GM18502 (cell line): ENCODE measurements around the gene SUSD3.

Source experiments
- ATAC-seq: cut with Tn5 transposase; IDR thresholded peaks from one replicate; pipeline ENCODE4 v1.9.1; 2021; ENCODE audit warnings: mild to moderate bottlenecking; ENCODE audit not compliant: unreplicated experiment, poor library complexity

Gene SUSD3

DNA sequence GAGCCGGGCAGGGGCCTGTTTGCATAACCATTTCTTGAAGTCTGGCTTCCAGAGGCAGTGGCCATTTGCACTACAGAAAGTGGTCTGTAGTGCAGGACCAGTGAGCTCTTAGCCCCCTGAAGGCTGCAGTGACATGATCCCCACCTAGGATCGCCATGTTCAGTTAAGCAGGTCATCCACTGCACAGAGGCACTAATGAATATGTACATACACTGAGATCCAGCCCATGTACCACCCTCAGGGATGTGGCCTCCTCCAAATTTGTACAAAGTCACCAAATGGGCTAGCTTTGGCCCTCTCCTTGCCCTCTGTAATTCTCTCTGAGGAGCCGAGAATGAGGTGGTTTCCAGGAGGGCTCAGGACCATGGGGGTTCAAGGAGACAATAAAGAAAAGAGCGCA, 8.3 kb upstream of the SUSD3 start:
- ATAC-seq: no peak

DNA sequence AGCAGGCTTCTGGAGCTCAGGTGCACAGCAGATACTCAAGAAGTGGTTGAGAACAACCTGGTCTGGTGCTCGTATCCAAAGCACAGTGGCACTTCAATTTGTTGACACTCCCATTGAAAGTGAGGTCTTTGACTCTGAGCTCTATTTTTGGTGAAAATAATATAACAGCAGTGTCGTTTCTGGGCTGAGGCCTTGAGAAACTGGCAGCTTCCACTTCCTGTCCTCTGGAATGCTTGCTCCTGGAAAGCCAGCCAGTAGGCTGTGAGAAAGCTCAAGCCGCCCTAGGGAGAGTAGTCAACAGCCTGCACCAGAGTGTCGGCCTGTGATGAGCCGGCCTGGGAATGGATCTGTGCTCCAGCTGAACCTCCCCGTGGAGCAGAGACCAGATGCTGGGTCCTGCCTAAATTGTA, 6.8 kb upstream of the SUSD3 start:
- no peak for ATAC-seq

DNA sequence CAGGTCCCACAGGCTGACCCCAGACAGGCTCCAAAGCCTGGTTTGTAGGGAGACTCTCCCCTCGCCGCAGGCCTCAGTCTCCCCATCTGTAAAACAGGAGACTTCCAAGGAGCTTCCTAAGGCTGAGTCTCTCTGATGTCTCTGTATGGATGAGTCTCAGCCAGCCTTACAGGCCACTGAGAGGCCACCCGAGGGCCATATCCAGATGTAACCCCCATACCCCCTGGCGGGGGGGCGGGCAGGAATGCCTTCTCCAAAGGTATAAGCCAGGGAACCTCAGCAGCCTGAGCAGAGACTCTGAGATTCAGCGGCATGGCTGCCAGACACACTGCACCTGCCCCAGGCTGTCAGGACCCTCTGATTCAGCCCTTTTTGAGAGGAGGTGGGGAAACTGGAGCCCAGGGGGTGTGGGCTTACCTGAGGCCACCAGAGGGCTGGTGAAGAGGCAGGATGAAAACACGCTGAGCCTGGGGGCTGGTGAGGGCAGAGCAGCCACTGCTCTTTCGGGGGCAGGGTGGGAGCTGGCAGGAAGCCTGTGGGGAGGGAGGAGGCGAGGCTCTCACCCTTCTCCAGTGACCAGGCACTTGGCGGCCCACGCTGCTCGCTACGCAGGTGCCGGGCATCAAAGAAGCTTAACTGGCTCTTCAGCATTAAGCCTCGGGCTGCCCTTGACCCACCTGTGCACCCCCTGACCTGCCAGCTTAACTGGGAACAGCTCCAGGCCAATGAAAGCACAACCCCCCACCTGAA, 5.5 kb upstream of the SUSD3 start:
- no peak for ATAC-seq

DNA sequence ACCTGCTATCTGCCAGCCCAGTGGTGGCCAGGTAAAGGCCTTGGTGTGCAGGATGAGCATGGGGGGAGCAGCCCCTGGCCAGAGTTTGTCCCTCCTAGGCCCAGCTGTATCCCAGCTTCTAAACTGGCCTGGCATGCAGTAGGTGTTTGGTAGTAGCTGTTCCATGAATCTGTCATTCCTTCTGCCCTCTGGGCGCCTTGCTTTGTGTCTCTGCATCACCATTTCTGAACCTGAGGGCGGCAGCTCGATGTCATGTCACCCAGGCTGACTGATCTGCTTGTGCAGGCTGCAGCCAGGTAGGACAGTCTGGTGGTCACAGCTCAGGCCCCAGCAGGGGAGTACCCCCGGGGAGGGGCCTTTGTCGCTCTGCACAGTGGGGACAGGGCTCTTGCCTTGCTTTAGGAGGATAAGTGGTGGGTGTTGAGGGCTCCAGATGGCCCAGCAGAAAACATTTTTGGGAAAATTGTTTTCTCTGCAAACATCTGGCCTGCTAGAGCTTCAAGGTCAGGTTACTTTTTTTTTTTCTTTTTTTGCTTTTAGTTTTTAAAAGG, 4.6 kb upstream of the SUSD3 start:
- no peak for ATAC-seq

DNA sequence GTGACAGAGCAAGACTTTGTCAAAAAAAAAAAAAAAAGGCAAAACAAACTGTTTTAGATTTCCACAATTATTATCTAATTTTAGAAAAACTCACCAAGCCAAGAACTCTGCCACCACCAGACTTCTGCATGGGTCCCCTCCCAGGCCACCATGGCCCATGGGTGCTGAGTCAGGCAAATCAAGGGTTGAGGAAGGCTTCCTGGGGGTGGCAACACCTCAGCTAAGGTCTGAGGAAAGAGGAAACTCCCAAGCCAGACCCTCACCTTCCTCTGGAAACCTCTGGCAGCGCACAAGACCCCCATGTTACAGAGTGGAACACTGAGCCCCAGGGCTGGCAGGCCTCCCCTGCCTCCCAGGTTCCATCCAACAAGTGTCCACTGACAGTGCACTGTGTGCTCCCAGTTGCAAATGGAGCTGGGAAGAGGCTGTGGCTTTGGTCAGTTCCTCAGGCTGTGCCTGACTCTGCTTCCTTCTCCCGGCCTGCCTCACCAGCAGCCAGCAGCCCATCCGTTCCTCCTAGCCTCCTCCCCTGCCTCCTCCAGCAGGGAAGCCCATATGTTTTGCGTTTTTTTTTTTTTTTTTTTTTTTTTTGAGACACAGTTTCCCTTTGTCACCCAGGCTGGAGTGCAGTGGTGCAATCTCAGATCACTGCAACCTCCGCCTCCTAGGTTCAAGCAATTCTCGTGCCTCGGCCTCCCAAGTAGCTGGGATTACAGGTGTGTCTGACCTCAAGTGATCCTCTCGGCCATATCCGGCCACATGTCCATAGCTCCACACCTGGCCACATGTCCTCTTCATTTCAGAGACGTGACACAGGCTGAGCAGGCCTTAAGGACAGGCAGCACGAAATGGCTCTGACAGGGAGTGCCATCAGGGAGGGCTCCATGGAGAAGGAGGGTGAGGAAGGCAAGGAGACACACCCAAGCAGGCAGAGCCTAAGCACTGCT, 3.5 kb upstream of the SUSD3 start:
- ATAC-seq: no peak

DNA sequence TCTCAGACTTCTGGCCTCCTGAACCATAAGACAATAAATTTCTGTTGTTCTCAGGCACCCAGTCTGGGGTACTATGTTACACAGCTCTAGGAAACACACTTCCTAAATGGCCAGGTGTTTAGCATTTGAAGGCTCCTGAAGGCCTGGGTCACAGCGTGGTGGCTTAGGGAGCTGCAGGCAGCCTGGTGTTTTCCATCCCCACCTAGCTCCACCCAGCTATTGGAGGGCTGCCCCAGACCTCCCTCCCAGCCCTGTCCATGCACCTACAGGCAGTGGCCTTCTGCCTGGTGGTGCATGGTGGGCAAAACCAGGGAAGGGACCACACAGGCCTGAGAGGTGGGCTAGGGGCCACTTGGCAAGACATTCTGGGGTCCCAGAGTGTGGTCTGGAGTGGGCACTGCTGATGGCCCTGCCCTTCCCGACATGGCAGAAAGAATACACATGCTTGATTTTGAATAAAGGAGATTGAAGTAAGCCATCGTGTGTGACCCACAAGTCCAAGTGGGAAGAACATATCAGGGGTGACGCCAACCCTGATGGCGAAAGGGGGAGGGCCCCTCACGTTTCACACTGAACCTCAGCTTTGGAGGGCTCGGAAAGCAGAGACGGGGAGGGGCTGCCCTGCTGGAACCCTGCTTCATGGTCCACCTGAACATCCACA, 1.3 kb upstream of the SUSD3 start:
- no peak for ATAC-seq

DNA sequence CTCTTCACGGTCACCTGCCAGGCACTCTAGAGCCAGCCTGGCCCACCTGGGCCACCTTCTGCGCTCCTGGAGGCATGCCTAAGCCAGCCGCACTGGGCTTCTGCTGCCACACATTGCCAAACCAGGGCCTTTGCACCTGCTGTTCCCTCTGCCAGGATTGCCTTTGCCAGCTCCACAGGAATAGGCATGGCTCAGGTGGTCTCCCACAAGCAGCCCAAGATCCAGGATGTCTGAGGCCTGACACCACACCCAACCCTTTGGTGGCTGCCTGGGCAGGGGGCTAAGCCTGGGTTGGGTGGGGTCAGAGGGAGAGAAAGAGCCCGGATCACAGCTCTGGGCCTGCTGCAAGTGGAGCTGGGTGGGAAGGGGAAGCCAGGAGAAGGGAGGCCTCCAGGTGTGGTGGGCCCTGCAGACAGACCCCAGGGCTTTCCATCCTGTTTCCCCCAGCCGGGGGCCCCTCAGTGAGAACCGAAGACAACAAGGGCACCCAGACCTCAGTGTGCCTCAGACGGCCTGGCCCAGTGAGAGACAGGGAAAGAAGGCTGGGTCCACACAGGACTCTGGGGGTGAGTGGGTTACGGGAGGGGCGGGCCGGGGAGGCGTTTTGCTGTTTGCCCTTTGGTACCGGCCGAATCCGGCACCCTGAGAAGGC, 672 bp upstream of the SUSD3 start:
- peak; percentile 17 for ATAC-seq

DNA sequence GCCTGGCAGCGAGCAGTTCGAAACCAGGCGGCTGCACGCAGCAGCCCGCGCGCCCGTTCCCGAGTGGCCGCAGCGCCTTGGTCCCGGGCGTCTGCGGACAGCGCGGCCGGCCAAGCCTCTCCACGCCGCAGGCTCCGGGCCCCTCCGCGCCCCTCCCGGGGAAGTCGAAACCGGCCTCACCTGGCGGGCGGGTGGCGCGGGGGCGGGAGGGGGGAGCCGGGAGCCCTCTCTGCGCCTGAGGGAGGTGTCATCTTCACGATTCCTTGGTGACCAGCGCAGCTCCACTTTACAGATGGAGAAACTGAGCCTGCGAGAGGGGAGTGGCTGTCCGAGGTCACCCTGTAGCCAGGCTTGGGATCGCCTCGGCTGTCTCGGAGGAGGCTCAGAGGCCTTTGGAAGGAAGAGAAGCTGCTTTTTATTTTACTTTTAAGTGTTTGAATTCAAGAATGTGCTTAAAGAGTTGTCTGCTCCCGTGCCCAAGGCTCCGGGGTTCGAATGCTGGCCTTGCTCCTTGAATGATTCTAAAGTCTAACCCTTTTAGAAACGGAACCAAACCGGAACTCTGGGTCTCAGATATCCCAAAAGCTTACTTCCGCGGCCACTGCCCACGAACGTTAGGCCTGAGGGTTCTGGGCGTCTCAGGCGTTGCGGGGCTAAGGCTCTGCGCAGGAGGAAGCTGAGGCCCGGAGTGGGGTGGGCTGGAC, 662 bp downstream of the SUSD3 start:
- ATAC-seq: peak; percentile 23

DNA sequence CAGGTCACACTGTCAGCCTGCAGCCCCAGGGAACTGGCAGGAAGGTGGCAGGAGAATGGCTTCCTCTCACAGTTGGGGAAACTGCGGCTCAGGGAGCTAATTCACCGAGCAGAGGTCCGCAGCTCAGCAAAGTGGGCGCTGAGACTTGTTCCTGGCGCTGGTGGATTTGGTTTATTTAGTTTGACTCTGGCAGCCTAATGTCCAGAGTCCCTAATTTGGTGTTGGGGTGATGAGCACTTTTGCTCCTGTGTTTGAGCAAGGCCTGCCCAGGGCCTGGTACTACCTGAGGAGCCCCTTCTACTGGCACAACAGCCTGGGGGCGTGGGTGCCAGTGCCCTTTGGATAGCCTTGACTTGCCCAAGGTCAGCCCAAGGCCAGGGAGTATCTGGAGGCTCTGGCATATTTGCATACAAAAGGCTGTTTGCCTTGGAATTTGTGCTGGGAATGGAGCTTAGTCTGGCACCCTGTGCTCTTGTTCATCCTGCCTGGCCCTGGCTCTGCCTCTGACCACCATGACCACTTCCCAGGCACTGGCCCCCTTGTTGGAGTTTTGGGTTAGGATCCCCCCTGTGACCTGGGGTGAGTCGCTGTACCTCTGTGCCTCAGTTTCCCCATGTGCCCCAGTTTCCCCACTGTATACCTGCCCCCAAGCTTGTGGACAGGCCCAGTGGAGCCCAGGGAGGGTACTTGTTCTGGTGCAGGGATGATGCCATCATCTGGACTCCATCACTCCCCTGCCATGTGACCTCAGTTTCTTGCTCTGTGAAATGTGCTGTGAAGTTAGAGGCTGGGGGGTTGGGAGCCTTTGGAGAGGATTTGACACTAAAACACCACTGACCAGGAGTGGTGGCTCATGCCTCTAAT, 1.4 kb downstream of the SUSD3 start:
- no peak for ATAC-seq

DNA sequence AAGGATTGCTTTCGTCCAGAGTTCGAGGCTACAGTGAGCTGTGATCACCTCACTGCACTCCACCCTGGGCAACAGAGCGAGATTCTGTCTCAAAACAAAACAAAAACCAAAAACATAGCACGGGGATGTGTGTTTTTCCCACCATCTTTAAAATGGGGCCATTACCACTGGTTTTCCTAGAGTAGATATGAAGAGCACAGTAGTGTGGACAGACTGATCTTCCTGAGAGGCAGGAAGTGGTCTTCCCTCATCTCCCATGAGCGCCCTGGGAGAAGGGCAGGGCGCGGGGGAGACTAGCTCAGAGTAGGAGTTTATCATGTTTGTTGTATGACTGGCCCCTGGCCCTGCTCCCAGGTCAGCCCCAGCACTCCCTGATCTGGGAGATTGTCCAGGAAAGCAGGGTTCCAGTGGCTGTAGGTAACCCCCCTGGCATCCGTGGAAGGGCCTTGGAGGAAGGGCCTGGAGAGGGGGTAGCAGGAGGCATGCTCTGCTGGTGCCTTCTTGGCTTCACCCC, 2.3 kb downstream of the SUSD3 start:
- ATAC-seq: no peak

DNA sequence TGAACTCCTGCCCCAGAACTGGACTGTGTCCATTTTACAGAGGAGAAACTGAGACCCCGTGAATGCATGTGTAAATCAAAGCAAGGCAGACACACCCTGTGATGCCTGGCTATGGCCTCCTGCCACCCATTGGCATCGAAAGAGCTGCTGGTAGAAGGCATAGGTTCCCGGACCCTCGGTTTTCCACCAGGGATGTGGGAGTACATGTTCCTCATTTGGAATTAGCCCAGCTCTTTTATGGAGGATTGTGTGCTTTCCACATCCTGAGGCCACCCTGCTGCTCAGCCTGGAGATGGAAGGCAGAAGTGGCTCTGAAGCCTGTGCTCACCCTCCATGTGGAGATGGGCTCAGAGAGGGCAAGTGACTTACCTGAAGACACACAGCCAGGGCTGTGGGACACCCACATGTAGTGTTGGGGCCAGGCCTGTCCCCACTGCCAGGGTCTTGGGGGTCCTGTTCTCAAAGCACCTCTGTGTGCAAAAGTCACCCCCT, 2.8 kb downstream of the SUSD3 start:
- no peak for ATAC-seq

DNA sequence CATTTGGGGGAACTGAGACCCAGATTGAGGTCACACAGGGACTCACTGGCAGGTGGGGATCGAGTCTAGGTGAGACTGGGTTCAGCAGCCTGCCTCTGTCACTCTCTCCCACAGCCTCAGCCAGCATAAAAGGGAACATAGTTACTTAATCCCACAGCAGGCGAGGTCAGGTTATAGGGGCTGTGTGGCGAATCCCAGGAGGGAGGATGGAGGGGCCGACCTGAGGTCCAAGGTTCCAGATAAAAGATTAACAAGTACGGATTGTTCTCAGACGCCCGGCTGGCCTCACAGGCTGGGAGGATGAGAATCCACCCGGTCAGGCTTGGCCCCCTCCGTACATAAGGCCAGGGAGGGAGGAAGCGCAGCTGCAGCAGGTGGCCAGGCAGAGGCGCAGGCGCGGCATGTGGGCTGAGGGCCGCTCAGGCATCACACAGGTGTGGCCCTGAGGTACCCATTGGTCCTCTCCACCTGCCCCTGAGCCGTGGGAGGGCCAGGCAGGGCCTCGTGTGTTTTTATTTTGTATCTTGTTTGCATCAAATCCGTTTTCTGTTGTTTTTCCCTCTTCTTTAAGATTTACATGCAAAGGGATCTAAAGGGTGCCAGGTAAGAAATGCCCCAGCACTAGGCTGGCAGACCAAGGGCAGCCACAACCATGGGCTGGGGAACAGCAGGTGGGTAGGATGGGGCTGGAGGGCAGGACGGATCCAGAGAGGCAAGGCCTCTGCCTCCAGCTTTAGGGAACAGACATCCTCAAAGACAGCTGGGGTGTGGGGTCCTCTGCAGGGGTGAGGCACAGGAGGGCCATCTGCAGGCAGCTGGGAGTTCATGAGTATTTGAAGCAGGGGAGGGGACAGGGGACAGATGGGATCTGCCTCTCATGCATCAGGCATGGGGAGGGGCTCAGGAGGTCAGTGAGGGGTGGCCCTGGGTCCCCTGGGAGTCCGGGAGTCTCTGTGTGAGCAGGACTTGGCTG, 3.6 kb downstream of the SUSD3 start:
- peak; percentile 37 for ATAC-seq

DNA sequence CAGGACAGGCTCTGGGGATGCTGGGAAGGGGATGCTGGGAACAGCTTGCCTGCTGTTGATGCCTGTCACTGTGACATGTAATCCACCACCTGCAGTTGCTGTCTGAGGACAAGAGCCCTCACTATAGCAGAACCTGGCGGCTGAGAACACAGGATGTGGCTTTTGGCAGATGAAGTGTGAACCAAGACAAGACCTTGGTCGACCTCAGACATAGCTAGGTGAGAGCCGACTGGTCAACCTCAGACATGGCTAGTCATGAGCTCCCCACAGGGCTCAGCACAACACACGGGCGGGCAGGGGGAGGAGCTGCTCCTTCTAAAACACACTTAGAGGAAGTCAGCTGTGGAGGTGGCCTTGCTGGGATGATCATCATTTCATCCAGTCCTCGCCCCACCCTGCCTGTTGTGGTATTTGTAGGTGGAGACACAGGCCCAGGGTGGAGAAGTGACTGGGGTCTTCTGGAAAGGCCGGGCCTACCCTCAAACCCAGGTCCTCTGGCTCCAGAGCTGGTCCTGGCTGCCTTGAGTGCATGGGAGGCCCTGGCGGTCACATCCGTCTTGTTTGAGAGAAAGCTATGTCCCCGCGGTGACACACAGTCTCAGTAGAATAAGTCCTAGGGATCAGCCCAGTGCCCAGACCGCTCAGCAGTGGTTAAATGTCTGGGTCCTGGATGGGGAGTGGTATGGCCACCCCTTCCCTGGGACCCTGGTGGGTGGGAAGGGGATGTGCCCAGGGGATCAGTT, 6.1 kb downstream of the SUSD3 start:
- ATAC-seq: peak; percentile 92

DNA sequence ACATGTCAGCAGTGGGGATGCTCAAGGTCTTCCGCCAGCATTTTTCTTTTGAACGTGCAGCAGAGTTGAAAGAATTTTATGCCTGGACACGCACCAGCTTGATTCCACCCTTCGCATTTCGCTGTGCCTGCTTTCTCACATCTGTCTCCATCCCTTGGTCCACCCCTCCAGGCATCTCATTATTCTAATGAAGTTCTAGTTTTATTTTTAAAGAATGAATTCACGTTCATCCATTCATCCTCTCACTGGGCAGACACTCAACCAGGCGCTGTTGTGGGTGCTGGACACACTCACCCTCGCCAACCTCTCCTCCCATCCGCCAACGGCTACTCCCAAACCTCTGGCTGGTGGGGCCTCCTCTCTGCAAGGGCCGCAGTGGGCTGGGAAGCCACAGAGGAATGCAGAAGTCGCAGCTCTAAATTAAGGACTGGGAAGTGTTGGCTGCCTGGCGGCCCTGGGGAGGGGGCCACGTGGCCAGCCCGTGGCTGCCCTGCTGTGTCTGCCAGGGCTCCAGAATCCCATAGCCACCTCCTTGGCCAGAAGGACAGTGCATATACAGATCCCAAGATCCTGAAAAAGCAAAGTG, 6.7 kb downstream of the SUSD3 start:
- no peak for ATAC-seq

DNA sequence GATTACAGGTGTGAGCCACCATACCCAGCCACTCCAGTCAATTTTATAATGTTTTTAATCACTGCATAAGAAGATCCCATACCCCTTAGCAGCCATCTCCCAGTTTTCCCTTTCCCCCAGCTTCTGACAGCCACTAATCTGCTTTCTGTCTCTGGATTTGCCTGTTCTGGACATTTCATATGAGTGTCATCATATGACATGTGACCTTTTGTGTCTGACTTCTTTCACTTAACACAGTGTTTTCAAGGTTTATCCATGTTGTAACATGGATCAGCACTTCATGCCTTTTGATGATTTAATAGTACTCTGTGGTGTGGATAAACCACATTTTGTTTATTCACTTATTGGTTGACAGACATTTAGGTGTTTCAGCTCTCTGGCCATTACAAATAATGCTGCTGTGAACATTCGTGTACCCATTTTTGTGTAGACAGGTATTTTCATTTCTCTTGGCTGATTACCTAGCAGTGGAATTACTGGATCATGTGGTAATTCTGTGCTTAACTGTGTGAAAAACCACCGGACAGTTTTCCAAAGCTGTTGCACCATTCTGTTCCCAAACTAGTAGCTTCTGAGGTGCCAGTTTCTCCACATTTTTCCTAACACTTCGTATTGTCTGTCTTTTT, 8.6 kb downstream of the SUSD3 start:
- ATAC-seq: no peak

DNA sequence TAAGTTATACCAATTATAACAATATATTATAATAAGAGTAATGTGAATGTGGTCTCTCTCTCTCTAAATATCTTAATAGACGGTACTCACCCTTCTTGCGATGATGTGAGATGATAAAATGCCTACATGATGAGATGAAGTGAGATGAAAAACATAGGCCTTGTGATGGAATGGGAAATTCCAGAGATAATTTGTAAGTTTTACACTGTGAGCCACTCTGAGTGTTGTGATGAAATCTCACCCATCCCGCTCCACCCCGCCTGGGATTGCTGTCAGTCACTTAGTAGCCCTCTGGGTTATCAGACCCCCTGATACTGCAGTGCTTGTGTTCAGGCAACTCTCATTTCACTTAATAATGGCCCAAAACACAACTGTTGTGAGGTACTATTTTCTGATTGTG, 10.5 kb downstream of the SUSD3 start:
- no peak for ATAC-seq
